ENCODE data around the gene FGF14. TPM values are rescaled to one million over a fixed set of nuclear protein-coding genes. Genes with fewer than 3 reads are reported as not detected.

The FGF14 gene
- total RNA-seq, 1 experiment from 2014 or later = not detected

DNA sequence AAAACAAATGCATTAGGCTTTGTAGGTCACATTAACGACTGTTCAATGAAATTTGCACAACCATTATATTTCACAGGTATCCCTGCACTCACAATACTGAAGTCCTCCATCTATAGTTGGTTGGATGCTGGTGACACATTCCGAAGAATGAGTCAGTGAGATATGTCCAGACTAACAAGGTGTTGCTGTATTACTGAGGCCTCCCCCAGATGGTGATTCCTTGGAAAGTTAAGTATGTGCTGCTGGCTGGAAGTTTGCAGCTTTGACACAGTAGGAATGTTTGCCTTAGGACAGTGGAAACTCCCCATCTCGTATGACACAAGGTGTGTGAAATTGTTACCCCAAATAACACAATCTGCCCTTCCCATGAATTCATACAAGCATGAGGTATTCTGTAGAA is 46.6 kb downstream of the FGF14 start:
- ChIA-PET POLR2A (ENCODE audit: unreplicated experiment) (no interaction called here), CTCF (no interaction called here)
- no peak for ATAC-seq
- Histone ChIP-seq H3K4me3 (ENCODE audit: low read length) (no peak overlapping the region), H3K79me2 (ENCODE audit: low read length) (no peaks in the 10 kb centered on the region), H3K27me3 (ENCODE audit: low read length) (peaks cover 36% of the 10 kb centered on the region), H2AFZ (ENCODE audit: low read length) (no peak overlapping the region), H3K4me2 (ENCODE audit: low read length) (no peak overlapping the region), H3K9me3 (ENCODE audit: low read length) (no peaks in the 10 kb centered on the region), H3F3A (ENCODE audit: low read length, unreplicated experiment) (no peaks in the 10 kb centered on the region), H3K9ac (ENCODE audit: low read length) (no peak overlapping the region), H4K20me1 (ENCODE audit: low read length) (no peaks in the 10 kb centered on the region), H3K27ac (ENCODE audit: low read length) (no peak overlapping the region), H3K9me2 (replicated peaks; ENCODE audit: low read length) (no peaks in the 10 kb centered on the region), H3K4me1 (ENCODE audit: insufficient read depth, low read length) (no peaks in the 10 kb centered on the region), H3K36me3 (ENCODE audit: low read depth, low read length) (no peaks in the 10 kb centered on the region)
- TF ChIP-seq, protein P1, sequence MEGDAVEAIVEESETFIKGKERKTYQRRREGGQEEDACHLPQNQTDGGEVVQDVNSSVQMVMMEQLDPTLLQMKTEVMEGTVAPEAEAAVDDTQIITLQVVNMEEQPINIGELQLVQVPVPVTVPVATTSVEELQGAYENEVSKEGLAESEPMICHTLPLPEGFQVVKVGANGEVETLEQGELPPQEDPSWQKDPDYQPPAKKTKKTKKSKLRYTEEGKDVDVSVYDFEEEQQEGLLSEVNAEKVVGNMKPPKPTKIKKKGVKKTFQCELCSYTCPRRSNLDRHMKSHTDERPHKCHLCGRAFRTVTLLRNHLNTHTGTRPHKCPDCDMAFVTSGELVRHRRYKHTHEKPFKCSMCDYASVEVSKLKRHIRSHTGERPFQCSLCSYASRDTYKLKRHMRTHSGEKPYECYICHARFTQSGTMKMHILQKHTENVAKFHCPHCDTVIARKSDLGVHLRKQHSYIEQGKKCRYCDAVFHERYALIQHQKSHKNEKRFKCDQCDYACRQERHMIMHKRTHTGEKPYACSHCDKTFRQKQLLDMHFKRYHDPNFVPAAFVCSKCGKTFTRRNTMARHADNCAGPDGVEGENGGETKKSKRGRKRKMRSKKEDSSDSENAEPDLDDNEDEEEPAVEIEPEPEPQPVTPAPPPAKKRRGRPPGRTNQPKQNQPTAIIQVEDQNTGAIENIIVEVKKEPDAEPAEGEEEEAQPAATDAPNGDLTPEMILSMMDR (conservative IDR thresholded peaks at IDR 0.05; ENCODE audit: low read depth, low read length) = no peak
- TF ChIP-seq EZH2phosphoT487 (IDR thresholded peaks at IDR 0.05; ENCODE audit: borderline replicate concordance, low read length) = no peak
- no peak for TF ChIP-seq EZH2 (IDR thresholded peaks at IDR 0.05; ENCODE audit: low read length, unreplicated experiment)
- no peak for DNase-seq
- intact Hi-C loops (cut with micrococcal nuclease) = no loop called here
- BruUV-seq (replicated peaks) = no TSS peak

- H3K9me2 ChIP-seq (replicated peaks; ENCODE audit: low read length) = no peaks in the 10 kb centered on the region
- no peak overlapping the region for H3K27ac ChIP-seq (ENCODE audit: low read length)
- H3K79me2 ChIP-seq (ENCODE audit: low read length) = no peaks in the 10 kb centered on the region
- H3K4me2 ChIP-seq (ENCODE audit: low read length) = no peak overlapping the region
- H3K4me1 ChIP-seq (ENCODE audit: insufficient read depth, low read length) = no peaks in the 10 kb centered on the region
- ChIA-PET POLR2A (ENCODE audit: unreplicated experiment) (no interaction called here), CTCF (no interaction called here)
- no peak for ATAC-seq
- H3K27me3 ChIP-seq (ENCODE audit: low read length) = peaks cover 42% of the 10 kb centered on the region
- BruUV-seq (replicated peaks) = no TSS peak
- H3F3A ChIP-seq (ENCODE audit: low read length, unreplicated experiment) = no peaks in the 10 kb centered on the region
- no peaks in the 10 kb centered on the region for H3K36me3 ChIP-seq (ENCODE audit: low read depth, low read length)
- H2AFZ ChIP-seq (ENCODE audit: low read length) = no peak overlapping the region
- no peak for DNase-seq
- H3K9ac ChIP-seq (ENCODE audit: low read length) = no peak overlapping the region
- intact Hi-C loops (cut with micrococcal nuclease) = no loop called here
- TF ChIP-seq EZH2 (IDR thresholded peaks at IDR 0.05; ENCODE audit: low read length, unreplicated experiment) (no peak), EZH2phosphoT487 (IDR thresholded peaks at IDR 0.05; ENCODE audit: borderline replicate concordance, low read length) (no peak)
- TF ChIP-seq, protein P1 (conservative IDR thresholded peaks at IDR 0.05; ENCODE audit: low read depth, low read length) = no peak
- H3K4me3 ChIP-seq (ENCODE audit: low read length) = no peak overlapping the region
- H4K20me1 ChIP-seq (ENCODE audit: low read length) = no peaks in the 10 kb centered on the region
- H3K9me3 ChIP-seq (ENCODE audit: low read length) = no peaks in the 10 kb centered on the region
Measured at GRCh38 chr13:102354011-102354410, 47.8 kb downstream of the FGF14 start.

GRCh38 chr13:102351521-102351920 is 50.3 kb downstream of the FGF14 start:
- H4K20me1 ChIP-seq (ENCODE audit: low read length) = no peaks in the 10 kb centered on the region
- ChIA-PET CTCF (no interaction called here), POLR2A (ENCODE audit: unreplicated experiment) (no interaction called here)
- H3K4me2 ChIP-seq (ENCODE audit: low read length) = no peak overlapping the region
- no peaks in the 10 kb centered on the region for H3K9me3 ChIP-seq (ENCODE audit: low read length)
- no peaks in the 10 kb centered on the region for H3K4me1 ChIP-seq (ENCODE audit: insufficient read depth, low read length)
- ATAC-seq (no peak), DNase-seq (no peak)
- no peak overlapping the region for H3K27ac ChIP-seq (ENCODE audit: low read length)
- no peak overlapping the region for H3K4me3 ChIP-seq (ENCODE audit: low read length)
- BruUV-seq (replicated peaks) = no TSS peak
- intact Hi-C loops (cut with micrococcal nuclease) = no loop called here
- H2AFZ ChIP-seq (ENCODE audit: low read length) = no peak overlapping the region
- H3K79me2 ChIP-seq (ENCODE audit: low read length) = no peaks in the 10 kb centered on the region
- TF ChIP-seq, protein P1 (conservative IDR thresholded peaks at IDR 0.05; ENCODE audit: low read depth, low read length) = no peak
- TF ChIP-seq EZH2phosphoT487 (IDR thresholded peaks at IDR 0.05; ENCODE audit: borderline replicate concordance, low read length) (no peak), EZH2 (IDR thresholded peaks at IDR 0.05; ENCODE audit: low read length, unreplicated experiment) (no peak)
- H3K9ac ChIP-seq (ENCODE audit: low read length) = no peak overlapping the region
- H3K27me3 ChIP-seq (ENCODE audit: low read length) = peaks cover 54% of the 10 kb centered on the region
- no peaks in the 10 kb centered on the region for H3K9me2 ChIP-seq (replicated peaks; ENCODE audit: low read length)
- H3K36me3 ChIP-seq (ENCODE audit: low read depth, low read length) = no peaks in the 10 kb centered on the region
- H3F3A ChIP-seq (ENCODE audit: low read length, unreplicated experiment) = no peaks in the 10 kb centered on the region

All from PC-3 (cell line).